HG02678 (cell line): Measurements from ENCODE around the gene ZFP91.

Experiments used
- ATAC-seq: cut with Tn5 transposase; IDR thresholded peaks from one replicate; pipeline ENCODE4 v1.9.1; 2021; ENCODE audit warnings: mild to moderate bottlenecking, moderate library complexity; ENCODE audit not compliant: unreplicated experiment

ZFP91 gene

GRCh38 chr11:58628446-58628845 lies 49.6 kb downstream of the ZFP91 start:
- ATAC-seq: no peak

DNA sequence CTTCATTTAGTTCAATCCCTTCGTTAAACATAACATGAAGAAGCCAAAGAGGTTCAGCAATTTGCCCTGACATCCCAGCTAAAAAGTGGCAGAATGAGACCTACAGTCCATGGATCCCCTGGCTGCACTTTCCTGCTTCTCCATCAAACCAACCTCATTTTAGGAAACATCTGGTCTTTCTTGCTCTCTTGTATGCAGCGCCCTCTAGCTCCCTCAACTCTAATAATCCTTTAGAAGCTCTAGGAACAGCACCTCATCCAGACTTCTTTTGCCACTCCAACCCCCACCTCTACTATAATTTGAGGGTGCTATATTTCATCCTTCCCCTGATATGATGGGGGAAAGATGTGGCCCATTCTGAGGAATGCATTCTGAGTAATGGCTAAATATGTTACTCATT lies 51.0 kb downstream of the ZFP91 start:
- ATAC-seq: peak; percentile 52

- no peak for ATAC-seq
Measured at GRCh38 chr11:58631378-58631777, 52.5 kb downstream of the ZFP91 start.

- no peak for ATAC-seq
Measured at GRCh38 chr11:58632510-58632909, 53.6 kb downstream of the ZFP91 start.

DNA sequence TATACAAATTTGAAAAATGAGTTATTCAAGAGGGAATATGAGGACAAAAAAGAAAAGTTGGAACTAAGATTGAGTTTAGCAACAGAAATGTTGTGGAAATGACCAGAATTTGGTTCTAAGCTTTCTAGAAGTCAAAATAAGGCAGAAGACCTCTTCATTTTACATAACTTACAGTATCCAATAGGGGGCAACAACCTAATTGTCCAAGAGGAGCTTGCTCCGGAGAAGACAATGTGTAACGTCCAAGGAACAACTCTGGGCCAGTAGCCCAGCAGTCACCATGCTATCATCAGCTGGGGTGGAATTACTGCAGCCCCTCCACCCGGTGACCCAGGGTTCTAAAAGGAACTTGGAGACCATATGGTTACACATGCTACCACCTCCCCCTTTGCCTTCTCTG lies 57.7 kb downstream of the ZFP91 start:
- no peak for ATAC-seq

- no peak for ATAC-seq
Measured at GRCh38 chr11:58637371-58637770, 58.5 kb downstream of the ZFP91 start.

- ATAC-seq: no peak
Measured at GRCh38 chr11:58639103-58639502, 60.2 kb downstream of the ZFP91 start.

- ATAC-seq: no peak
Measured at GRCh38 chr11:58639669-58640068, 60.8 kb downstream of the ZFP91 start.

DNA sequence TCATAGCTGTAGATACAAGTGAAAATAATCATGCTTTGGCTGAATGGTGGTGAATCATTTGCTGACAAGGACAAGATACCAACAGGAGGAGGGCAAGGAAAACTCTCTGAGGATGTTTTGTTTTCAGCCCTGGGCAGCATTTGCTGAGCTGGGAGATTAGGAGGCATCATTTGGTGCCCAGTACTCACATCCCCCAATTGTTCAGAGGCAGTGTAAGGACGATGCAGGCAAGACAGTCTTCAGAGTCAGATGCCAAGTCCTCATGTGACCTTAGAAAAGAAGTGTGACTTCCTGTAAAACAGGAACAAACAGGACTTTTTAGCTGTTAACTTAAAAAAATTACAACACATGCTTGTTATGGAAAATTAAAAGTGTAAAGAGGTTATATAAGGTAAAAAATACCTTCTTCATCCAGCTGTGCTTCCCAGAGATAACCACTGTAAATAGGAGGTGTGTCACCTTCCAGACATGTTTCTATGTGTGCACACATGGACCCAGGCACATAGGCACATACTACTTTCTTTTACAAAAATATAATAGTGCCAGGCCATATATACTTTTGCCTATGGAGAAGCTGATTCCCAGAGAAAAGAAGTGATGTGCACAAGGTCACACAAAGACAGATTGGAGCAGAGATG lies 61.6 kb downstream of the ZFP91 start:
- no peak for ATAC-seq

- ATAC-seq: no peak
Measured at GRCh38 chr11:58641341-58641740, 62.5 kb downstream of the ZFP91 start.

DNA sequence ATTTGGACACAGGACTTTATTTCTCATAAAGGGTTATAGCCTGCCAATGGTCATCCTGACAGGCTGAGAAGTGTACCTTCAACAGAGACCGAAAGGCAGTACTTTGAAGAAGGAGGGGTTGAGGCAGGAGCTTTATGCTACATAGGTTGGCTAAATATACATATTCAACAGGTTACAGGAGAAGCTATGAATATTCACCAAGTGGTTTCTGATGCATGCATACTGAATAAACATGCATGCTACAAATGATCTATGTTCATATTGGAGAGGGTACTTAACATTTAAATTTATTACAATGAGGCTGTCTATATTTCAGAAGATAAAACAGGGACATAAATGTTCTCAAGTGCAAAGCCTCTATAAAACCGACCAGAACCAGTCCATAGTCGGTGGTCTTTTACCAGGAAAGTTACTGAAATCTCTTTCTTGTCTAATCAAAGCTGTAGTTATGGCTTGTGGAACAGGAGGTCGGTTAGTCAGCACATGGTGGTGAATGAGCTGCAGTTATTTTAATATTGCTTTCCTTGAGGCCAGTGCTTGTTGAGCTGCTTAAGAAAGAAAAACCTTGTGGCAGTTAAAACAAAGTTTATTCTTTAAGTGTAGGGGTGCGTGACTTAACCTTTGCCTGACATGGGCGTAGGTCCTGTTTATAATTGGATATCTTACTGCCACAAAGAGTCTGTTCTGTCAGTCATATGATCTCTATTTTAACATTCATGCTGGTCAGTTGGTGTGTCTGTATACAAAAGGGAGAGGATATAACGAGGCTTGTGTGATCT lies 63.1 kb downstream of the ZFP91 start:
- no peak for ATAC-seq

DNA sequence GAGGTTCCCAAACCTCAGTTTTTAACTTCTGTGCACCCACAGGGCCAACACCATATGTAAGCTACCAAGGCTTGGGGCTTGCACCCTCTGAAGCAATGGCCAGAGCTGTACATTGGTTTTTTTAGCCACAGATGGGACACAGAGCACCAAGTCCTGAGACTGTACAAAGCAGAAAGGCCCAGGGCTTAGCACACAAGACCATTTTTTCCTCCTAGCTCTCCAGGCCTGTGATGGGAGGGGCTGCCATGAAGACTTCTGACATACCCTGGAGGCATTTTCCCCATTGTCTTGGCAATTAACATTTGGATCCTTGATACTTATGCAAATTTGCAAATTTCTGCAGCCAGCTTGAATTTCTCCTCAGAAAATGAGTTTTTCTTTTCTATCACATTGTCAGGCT lies 67.0 kb downstream of the ZFP91 start:
- ATAC-seq: no peak

GRCh38 chr11:58647141-58647699 lies 68.4 kb downstream of the ZFP91 start:
- peak; percentile 86 for ATAC-seq

DNA sequence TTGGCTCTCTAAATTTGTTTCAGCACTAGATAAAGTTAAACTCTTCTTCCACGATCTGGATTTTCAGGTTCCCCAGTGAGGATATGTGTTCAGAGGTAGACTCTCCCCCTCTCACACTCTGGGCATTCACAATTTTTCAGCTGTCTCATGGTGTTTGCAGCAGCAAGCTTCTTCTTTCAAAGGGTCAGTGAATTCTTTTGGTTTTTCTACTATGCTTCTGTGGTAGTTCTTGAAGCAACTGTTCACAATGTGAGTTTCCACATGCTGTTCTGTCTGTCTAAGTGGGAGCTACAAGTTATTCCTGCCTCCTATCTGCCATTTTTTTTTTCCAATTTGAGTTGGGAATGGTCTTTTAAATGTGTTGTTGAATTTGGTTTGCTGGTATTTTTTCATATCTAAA lies 69.0 kb downstream of the ZFP91 start:
- no peak for ATAC-seq

GRCh38 chr11:58649623-58650022 lies 70.8 kb downstream of the ZFP91 start:
- no peak for ATAC-seq

DNA sequence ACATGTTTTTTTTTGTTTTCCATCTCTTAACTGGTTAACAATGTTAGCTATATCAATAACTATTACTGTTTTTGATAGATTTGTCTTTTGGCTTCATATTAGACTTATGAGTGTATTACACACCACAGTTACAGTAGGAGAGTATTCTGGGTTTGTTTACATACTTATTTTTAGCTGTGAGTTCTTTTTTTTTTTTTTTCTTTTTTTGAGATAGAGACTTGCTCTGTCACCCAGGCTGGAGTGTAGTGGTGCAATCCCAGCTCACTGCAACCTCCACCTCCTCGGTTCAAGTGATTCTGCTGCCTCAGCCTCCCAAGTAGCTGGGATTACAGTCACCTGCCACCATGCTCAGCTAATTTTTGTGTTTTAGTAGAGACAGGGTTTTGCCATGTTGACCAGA lies 71.6 kb downstream of the ZFP91 start:
- no peak for ATAC-seq

DNA sequence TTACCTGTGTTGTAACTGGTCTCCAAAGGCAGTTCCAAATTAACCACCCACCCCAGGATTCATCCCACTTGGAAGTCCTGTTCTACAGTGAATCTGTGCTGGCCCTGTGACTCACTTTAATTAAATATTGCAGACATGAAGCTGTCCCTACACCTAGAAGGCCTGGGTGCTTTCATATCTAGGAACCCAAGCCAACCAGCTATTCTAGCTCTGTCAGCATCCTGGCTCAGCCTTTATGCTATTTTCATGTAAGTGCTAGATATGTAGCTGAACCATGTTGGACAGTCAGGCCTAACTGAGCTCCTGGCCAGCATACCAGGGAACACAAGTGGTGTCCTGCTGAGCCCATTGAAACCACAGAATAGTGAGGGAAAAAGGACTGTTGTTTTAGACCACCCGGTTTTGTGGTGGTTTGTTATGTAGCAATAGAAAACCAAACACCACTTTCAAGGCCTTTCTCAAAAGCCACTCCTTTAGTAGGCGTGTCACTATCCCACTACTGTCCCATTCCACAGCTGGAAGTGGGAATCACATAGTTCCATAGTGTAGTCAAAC lies 73.9 kb downstream of the ZFP91 start:
- ATAC-seq: no peak

- peak; percentile 94 for ATAC-seq
Measured at GRCh38 chr11:58654079-58654907, 75.4 kb downstream of the ZFP91 start.

DNA sequence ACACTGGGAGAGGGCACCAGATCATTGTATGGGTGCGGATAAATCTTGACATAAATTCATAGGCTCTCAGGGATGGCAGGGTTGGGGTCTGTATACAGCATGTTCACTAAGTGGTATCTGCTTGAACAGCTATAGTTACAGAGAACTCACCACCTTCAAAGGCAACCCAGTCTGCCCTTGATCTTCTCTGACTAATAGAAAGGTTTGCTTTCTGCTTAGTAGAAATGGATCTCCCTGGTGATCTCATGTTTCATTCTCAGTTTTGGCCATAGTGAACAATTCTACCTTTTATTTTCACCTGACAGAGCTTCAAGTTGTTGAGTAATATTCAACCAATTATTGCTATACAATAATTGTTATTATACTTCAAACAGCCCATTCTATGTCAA lies 76.0 kb downstream of the ZFP91 start:
- peak; percentile 43 for ATAC-seq

DNA sequence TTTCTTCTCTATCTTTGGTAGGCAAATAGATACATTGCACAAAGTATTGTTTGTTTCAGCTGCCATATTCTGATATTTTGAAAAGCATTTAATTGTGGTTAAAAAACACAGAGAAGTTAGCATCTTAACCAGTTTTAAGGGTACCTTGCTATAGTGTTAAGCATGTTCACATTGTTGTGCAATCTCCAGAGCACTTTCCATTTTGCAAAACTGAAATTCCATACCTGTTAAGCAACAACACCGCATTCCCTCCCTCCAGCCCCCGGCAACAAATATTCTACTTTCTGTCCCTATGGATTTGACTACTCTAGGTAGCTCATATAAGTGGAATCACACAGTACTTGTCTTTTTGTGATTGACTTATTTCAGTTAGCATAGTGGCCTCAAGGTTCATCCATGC lies 77.5 kb downstream of the ZFP91 start:
- no peak for ATAC-seq

- no peak for ATAC-seq
Measured at GRCh38 chr11:58658623-58659022, 79.8 kb downstream of the ZFP91 start.
